Measurements from ENCODE around the gene SPNS1.
"Not testable (repeated sequence)": the region's sequence is repeated elsewhere in the genome, so short reads cannot be mapped to it uniquely, and the experiment has no call there.

The SPNS1 gene

GRCh38 chr16:28987170-28987853 is 12.7 kb downstream of the SPNS1 start:
- no peak overlapping the region for H3K4me3 ChIP-seq

GRCh38 chr16:28989363-28989762 is 14.8 kb downstream of the SPNS1 start:
- peak overlapping the region in 3 of 11 experiments; percentile 1 to 9 (median 7); a peak in 2 of 22 replicates for H3K4me2 ChIP-seq
- no peaks in the 10 kb centered on the region for H3K27me3 ChIP-seq
- peak overlapping the region in 3 of 11 experiments; percentile 20 to 39 (median 32); a peak in 4 of 22 replicates for H3K27ac ChIP-seq
- peak overlapping the region in 2 of 11 experiments; percentile 23 to 37; a peak in 1 of 22 replicates for H3K9ac ChIP-seq
- H3K4me1 ChIP-seq, result peaks cover 23 to 53% (median 44%) of the 10 kb centered on the region in 10 experiments
- H3K4me3 ChIP-seq, result no peak overlapping the region
- TF ChIP-seq Cebpa-rat (IDR thresholded peaks at IDR 0.05), result no peak
- peaks cover 0 to 17% (median 2%) of the 10 kb centered on the region in 11 experiments; a peak in 13 of 22 replicates for H4K20me1 ChIP-seq
- peaks cover 7 to 51% (median 12%) of the 10 kb centered on the region in 11 experiments; a peak in 20 of 22 replicates for H3K36me3 ChIP-seq
- H3K9me3 ChIP-seq (replicated peaks in 1 of 11), result peaks cover 11 to 17% (median 14%) of the 10 kb centered on the region in 11 experiments

More at GRCh38 chr16:28987170-28987853, 12.7 kb downstream of the SPNS1 start:
- H3K9me3 ChIP-seq (replicated peaks in 1 of 11), result peaks cover 11 to 17% (median 14%) of the 10 kb centered on the region in 11 experiments
- H4K20me1 ChIP-seq, result peaks cover 2 to 38% (median 19%) of the 10 kb centered on the region in 11 experiments; a peak in 16 of 22 replicates
- H3K9ac ChIP-seq, result peak overlapping the region in 1 of 11 experiments; percentile 23; a peak in 2 of 22 replicates
- H3K4me1 ChIP-seq, result peaks cover 41 to 69% (median 60%) of the 10 kb centered on the region in 10 experiments
- peak overlapping the region; percentile 45 to 77 (median 61); a peak in 19 of 22 replicates for H3K4me2 ChIP-seq
- H3K27ac ChIP-seq, result peak overlapping the region in 10 of 11 experiments; percentile 15 to 76 (median 55); a peak in 14 of 22 replicates
- H3K27me3 ChIP-seq, result no peaks in the 10 kb centered on the region
- H3K36me3 ChIP-seq, result peaks cover 20 to 72% (median 31%) of the 10 kb centered on the region in 11 experiments
- no peak for TF ChIP-seq Cebpa-rat (IDR thresholded peaks at IDR 0.05)

- Histone ChIP-seq H4K20me1 (peaks cover 0 to 9% (median 0%) of the 10 kb centered on the region in 11 experiments; a peak in 3 of 22 replicates), H3K36me3 (peaks cover 7 to 48% (median 12%) of the 10 kb centered on the region in 11 experiments; a peak in 20 of 22 replicates)
- TF ChIP-seq Cebpa-rat (IDR thresholded peaks at IDR 0.05), result no peak
Measured at GRCh38 chr16:28990375-28991040, 15.9 kb downstream of the SPNS1 start.

GRCh38 chr16:28991687-28992086 is 17.1 kb downstream of the SPNS1 start:
- H4K20me1 ChIP-seq, result 0 out of 22 replicates have a peak, but pooled peaks cover 0 to 5% (median 0%) of the 10 kb centered on the region in 11 experiments
- no peak overlapping the region for H3K27ac ChIP-seq
- peaks cover 8 to 10% (median 9%) of the 10 kb centered on the region in 11 experiments for H3K9me3 ChIP-seq (replicated peaks in 1 of 11)
- no peak overlapping the region for H3K4me3 ChIP-seq
- no peak overlapping the region for H3K9ac ChIP-seq
- no peak for TF ChIP-seq Cebpa-rat (IDR thresholded peaks at IDR 0.05)
- peaks cover 5 to 36% (median 7%) of the 10 kb centered on the region in 11 experiments; a peak in 20 of 22 replicates for H3K36me3 ChIP-seq
- H3K27me3 ChIP-seq, result no peaks in the 10 kb centered on the region
- H3K4me2 ChIP-seq, result no peak overlapping the region
- peaks cover 12 to 30% (median 26%) of the 10 kb centered on the region in 10 experiments for H3K4me1 ChIP-seq

More at GRCh38 chr16:28990375-28991040, 15.9 kb downstream of the SPNS1 start:
- peaks cover 13 to 42% (median 33%) of the 10 kb centered on the region in 10 experiments for H3K4me1 ChIP-seq
- H3K4me2 ChIP-seq, result 0 out of 22 replicates have a peak overlapping the region, but pooled peaks of 2 of the 11 experiments have one; percentile 4 to 18
- H3K9me3 ChIP-seq (replicated peaks in 1 of 11), result peaks cover 11 to 17% (median 14%) of the 10 kb centered on the region in 11 experiments
- 0 out of 22 replicates have a peak overlapping the region, but pooled peaks of 1 of the 11 experiments have one; percentile 39 for H3K27ac ChIP-seq
- no peaks in the 10 kb centered on the region for H3K27me3 ChIP-seq
- no peak overlapping the region for H3K4me3 ChIP-seq
- 0 out of 22 replicates have a peak overlapping the region, but pooled peaks of 1 of the 11 experiments have one; percentile 37 for H3K9ac ChIP-seq

- Histone ChIP-seq H3K9me3 (replicated peaks in 1 of 11) (peaks cover 0 to 2% (median under 1%) of the 10 kb centered on the region in 11 experiments; a peak in 12 of 22 replicates), H3K36me3 (peaks cover 0 to 28% (median 0%) of the 10 kb centered on the region in 11 experiments; a peak in 7 of 22 replicates), H3K27me3 (no peaks in the 10 kb centered on the region), H4K20me1 (0 out of 22 replicates have a peak, but pooled peaks cover 0 to 5% (median 0%) of the 10 kb centered on the region in 11 experiments), H3K27ac (no peak overlapping the region), H3K4me3 (no peak overlapping the region), H3K4me2 (no peak overlapping the region), H3K4me1 (peaks cover 10 to 28% (median 23%) of the 10 kb centered on the region in 10 experiments), H3K9ac (no peak overlapping the region)
- TF ChIP-seq Cebpa-rat (IDR thresholded peaks at IDR 0.05), result no peak
Measured at GRCh38 chr16:28992496-28992895, 17.9 kb downstream of the SPNS1 start.

- no peaks in the 10 kb centered on the region for H3K9me3 ChIP-seq (replicated peaks in 1 of 11)
- H3K27ac ChIP-seq, result no peak overlapping the region
- no peak overlapping the region for H3K9ac ChIP-seq
- TF ChIP-seq Cebpa-rat (IDR thresholded peaks at IDR 0.05), result no peak
- H3K27me3 ChIP-seq, result no peaks in the 10 kb centered on the region
- peaks cover 9 to 19% (median 16%) of the 10 kb centered on the region in 10 experiments for H3K4me1 ChIP-seq
- peak overlapping the region in 4 of 11 experiments; percentile 11 to 70 (median 46); a peak in 3 of 22 replicates for H3K4me2 ChIP-seq
- no peaks in the 10 kb centered on the region for H4K20me1 ChIP-seq
- H3K4me3 ChIP-seq, result no peak overlapping the region
- H3K36me3 ChIP-seq, result no peaks in the 10 kb centered on the region
Measured at GRCh38 chr16:28998837-28999236, 24.3 kb downstream of the SPNS1 start.

GRCh38 chr16:28999577-28999976 is 25.0 kb downstream of the SPNS1 start:
- TF ChIP-seq Cebpa-rat (IDR thresholded peaks at IDR 0.05), result no peak
- Histone ChIP-seq H3K9ac (no peak overlapping the region), H3K27me3 (no peaks in the 10 kb centered on the region), H3K4me3 (no peak overlapping the region), H3K4me2 (peak overlapping the region; percentile 29 to 70 (median 48); a peak in 20 of 22 replicates), H3K4me1 (peaks cover 9 to 19% (median 16%) of the 10 kb centered on the region in 10 experiments), H3K36me3 (no peaks in the 10 kb centered on the region), H3K9me3 (replicated peaks in 1 of 11) (no peaks in the 10 kb centered on the region), H3K27ac (no peak overlapping the region), H4K20me1 (no peaks in the 10 kb centered on the region)

GRCh38 chr16:29000019-29000418 is 25.4 kb downstream of the SPNS1 start:
- Histone ChIP-seq H3K27ac (no peak overlapping the region), H3K9ac (no peak overlapping the region), H3K4me3 (no peak overlapping the region), H3K4me2 (peak overlapping the region; percentile 29 to 70 (median 48); a peak in 19 of 22 replicates), H3K36me3 (no peaks in the 10 kb centered on the region), H3K27me3 (no peaks in the 10 kb centered on the region), H3K4me1 (peaks cover 9 to 19% (median 16%) of the 10 kb centered on the region in 10 experiments), H4K20me1 (no peaks in the 10 kb centered on the region), H3K9me3 (replicated peaks in 1 of 11) (no peaks in the 10 kb centered on the region)
- no peak for TF ChIP-seq Cebpa-rat (IDR thresholded peaks at IDR 0.05)

- not testable (repeated sequence) for H3K4me3 ChIP-seq; H4K20me1 ChIP-seq; H3K36me3 ChIP-seq; H3K27ac ChIP-seq; H3K4me2 ChIP-seq; H3K9ac ChIP-seq; H3K27me3 ChIP-seq; H3K9me3 ChIP-seq (replicated peaks in 1 of 11)
- peaks cover 17 to 36% (median 30%) of the 10 kb centered on the region in 10 experiments for H3K4me1 ChIP-seq
Measured at GRCh38 chr16:29004496-29005139, 30.0 kb downstream of the SPNS1 start.
